Upper lobe of right lung (tissue), 1 donor: ENCODE measurements around the gene CTBP2. TPM values are rescaled to one million over a fixed set of nuclear protein-coding genes. Genes with fewer than 3 reads are reported as not detected.
A peak's percentile ranks its signal among the peaks of the same experiment; 100 is the strongest.

Experiments used
- ATAC-seq: fragments of 200-7000 bp; cut with Tn5 transposase; one replicate; pipeline ENCODE4 v1.9.1; 2020; ENCODE audit warnings: mild to moderate bottlenecking, moderate library complexity
- DNase-seq: peaks from one replicate; pipeline ENCODE4 v3.0.0-alpha.2; 2020
- H3K27ac ChIP-seq: fragments of 200-600 bp; one replicate; pipeline ENCODE4 v1.8.0; 2022
- H3K27me3 ChIP-seq: fragments of 200-600 bp; one replicate; pipeline ENCODE4 v1.8.0; 2022; ENCODE audit warnings: mild to moderate bottlenecking
- H3K36me3 ChIP-seq: fragments of 200-600 bp; one replicate; pipeline ENCODE4 v1.8.0; 2022
- H3K4me1 ChIP-seq: fragments of 200-600 bp; one replicate; pipeline ENCODE4 v1.8.0; 2022
- H3K4me3 ChIP-seq: fragments of 200-600 bp; one replicate; pipeline ENCODE4 v1.8.0; 2022; ENCODE audit warnings: mild to moderate bottlenecking
- H3K9me3 ChIP-seq: fragments of 200-600 bp; one replicate; pipeline ENCODE4 v1.8.0; 2022
- intact Hi-C: fragments of 100-400 bp; cut with DNase I; formaldehyde crosslinking; loops from one replicate; pipeline ENCODE4 v1.11.0; 2022
- total RNA-seq: library from RNA; stranded (reverse); fragmentation: NEBNext Ultra II Directional; extraction: Animal tissue kit (Norgen Biotek cat#: 25700); gene quantifications from one replicate; pipeline ENCODE4 v1.2.1, GENCODE V29; 2021
- TF ChIP-seq, protein P1 (sequence below): fragments of 200-600 bp; IDR thresholded peaks from one replicate; pipeline ENCODE4 v1.8.0; 2022; ENCODE audit warnings: antibody characterized with exemption
- donor health status: DM: no; HTN: yes; CAD: no; lungs with severe emphysema.

The CTBP2 gene
- total RNA-seq, 1 donor from 2014 or later: 66.7 TPM

- Histone ChIP-seq H3K9me3 (no peaks in the 10 kb centered on the region), H3K4me1 (peaks cover 35% of the 10 kb centered on the region), H3K36me3 (peaks cover 10% of the 10 kb centered on the region), H3K27ac (no peak overlapping the region), H3K4me3 (no peak overlapping the region), H3K27me3 (no peaks in the 10 kb centered on the region)
- ATAC-seq (no peak), DNase-seq (no peak)
- TF ChIP-seq, protein P1, sequence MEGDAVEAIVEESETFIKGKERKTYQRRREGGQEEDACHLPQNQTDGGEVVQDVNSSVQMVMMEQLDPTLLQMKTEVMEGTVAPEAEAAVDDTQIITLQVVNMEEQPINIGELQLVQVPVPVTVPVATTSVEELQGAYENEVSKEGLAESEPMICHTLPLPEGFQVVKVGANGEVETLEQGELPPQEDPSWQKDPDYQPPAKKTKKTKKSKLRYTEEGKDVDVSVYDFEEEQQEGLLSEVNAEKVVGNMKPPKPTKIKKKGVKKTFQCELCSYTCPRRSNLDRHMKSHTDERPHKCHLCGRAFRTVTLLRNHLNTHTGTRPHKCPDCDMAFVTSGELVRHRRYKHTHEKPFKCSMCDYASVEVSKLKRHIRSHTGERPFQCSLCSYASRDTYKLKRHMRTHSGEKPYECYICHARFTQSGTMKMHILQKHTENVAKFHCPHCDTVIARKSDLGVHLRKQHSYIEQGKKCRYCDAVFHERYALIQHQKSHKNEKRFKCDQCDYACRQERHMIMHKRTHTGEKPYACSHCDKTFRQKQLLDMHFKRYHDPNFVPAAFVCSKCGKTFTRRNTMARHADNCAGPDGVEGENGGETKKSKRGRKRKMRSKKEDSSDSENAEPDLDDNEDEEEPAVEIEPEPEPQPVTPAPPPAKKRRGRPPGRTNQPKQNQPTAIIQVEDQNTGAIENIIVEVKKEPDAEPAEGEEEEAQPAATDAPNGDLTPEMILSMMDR: no peak
- intact Hi-C loops: no loop called here
Measured at GRCh38 chr10:125020871-125021270, 139.5 kb downstream of the CTBP2 start.

DNA sequence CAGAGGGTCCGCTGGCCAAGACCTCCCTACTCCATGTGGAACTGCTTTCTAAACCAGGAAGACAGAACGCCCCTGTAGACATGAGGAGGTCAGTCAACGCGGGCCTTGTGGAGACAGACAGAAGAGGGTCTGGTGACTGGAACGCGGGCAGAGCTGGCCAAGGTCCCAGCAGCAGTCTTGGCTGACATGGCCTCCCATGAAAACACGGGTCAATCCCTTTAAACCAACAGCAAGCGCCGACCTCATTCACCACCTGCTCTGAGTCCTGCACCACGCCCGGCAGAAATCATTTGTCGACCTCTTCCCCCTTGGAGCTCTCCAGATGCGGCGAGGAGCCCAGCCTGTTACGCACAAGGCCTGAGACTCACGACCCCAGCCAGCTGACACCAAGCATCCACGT is 140.0 kb downstream of the CTBP2 start:
- Histone ChIP-seq H3K27me3 (no peaks in the 10 kb centered on the region), H3K27ac (no peak overlapping the region), H3K9me3 (no peaks in the 10 kb centered on the region), H3K4me3 (no peak overlapping the region), H3K4me1 (peaks cover 40% of the 10 kb centered on the region), H3K36me3 (peaks cover 7% of the 10 kb centered on the region)
- ATAC-seq: no peak
- no peak for DNase-seq
- intact Hi-C loops: no loop called here
- TF ChIP-seq, protein P1: no peak

GRCh38 chr10:125018576-125019143 is 141.7 kb downstream of the CTBP2 start:
- TF ChIP-seq, protein P1: no peak
- intact Hi-C loops: no loop called here
- Histone ChIP-seq H3K27ac (no peak overlapping the region), H3K36me3 (peaks cover 7% of the 10 kb centered on the region), H3K9me3 (no peaks in the 10 kb centered on the region), H3K27me3 (no peaks in the 10 kb centered on the region), H3K4me1 (peaks cover 43% of the 10 kb centered on the region), H3K4me3 (no peak overlapping the region)
- DNase-seq (no peak), ATAC-seq (no peak)

- no peak for ATAC-seq
Measured at GRCh38 chr10:125017547-125018298, 142.6 kb downstream of the CTBP2 start.

DNA sequence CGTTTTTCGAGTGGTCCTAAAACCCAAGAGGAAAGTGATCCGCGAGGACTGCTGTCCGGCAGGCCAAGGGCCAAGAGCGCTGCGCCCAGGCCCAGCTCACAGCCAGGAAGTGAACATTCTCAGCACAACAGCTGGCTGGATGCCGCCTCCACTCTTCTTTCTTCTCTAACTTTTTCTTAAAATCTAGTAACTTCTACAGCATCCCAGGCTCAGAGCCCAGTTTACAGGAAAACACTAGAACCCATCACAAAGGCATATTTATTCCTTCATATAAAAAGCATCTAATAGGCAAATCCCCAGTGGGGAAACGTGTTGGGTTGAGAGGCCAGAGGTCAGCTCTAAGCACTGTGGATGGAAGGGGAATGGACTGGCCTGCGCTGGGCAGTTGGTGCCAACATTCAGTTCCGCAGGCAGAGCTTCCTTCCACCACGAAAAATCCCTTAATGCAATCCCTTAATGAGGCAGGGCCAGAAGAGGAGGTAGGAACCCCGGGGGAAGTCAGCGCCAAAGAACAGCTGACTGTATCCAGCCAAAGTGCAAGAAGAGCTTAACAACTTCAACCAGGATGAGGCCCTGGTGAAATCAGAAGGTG is 143.7 kb downstream of the CTBP2 start:
- H3K4me3 ChIP-seq: no peak overlapping the region
- no peaks in the 10 kb centered on the region for H3K9me3 ChIP-seq
- peaks cover 43% of the 10 kb centered on the region for H3K4me1 ChIP-seq
- intact Hi-C loops: no loop called here
- ATAC-seq: no peak
- H3K27ac ChIP-seq: peak overlapping the region; percentile 51
- TF ChIP-seq, protein P1: no peak
- no peak for DNase-seq
- no peaks in the 10 kb centered on the region for H3K27me3 ChIP-seq
- H3K36me3 ChIP-seq: no peaks in the 10 kb centered on the region

More at GRCh38 chr10:125017547-125018298, 142.6 kb downstream of the CTBP2 start:
- DNase-seq: no peak
- Histone ChIP-seq H3K4me1 (peaks cover 43% of the 10 kb centered on the region), H3K4me3 (no peak overlapping the region), H3K36me3 (no peaks in the 10 kb centered on the region), H3K27me3 (no peaks in the 10 kb centered on the region), H3K27ac (peak overlapping the region; percentile 51), H3K9me3 (no peaks in the 10 kb centered on the region)
- intact Hi-C loops: no loop called here
- TF ChIP-seq, protein P1: no peak
